ENCODE results near the gene PACSIN2. TPM values are rescaled to one million over a fixed set of nuclear protein-coding genes. Genes with fewer than 3 reads are reported as not detected.

The PACSIN2 gene
- total RNA-seq, 1 experiment from 2014 or later, result 35.9 TPM

GRCh38 chr22:42883970-42884369 is 131.0 kb downstream of the PACSIN2 start:
- DNase-seq (ENCODE audit: low spot score), result no peak

GRCh38 chr22:42883121-42883520 is 131.8 kb downstream of the PACSIN2 start:
- no peak for DNase-seq (ENCODE audit: low spot score)

DNA sequence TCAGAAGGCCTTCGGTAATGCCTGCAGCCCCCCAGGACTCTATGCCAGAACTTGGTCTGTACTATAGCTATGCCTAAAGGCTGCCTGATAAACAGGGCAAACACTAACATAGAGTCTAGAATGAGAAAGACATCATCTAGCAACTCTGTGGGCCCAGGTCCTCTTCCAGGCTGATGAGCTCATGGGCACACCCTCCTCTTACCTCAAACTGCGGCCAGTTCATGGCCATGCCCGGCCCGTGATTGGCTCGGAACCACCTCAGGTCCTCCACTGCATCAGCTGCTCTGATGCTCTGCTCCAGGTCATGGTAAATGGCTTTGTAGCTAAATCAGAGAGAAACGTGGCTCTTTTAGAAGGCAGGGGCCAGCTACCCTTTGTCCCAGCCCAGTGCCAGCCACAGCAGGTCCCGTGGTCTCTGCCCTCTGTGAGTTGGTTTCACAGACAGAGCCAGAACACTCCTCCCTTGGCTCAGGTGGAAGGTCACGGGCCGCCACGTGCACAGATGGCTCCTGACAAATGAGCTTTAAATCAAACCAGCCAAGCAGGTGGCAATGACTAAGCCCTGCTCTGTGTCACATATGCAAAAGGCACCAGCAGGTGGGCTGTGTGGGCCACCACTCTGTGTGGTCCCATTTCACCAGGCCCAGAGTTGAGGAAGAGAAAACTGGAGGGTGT is 132.8 kb downstream of the PACSIN2 start:
- DNase-seq (ENCODE audit: low spot score), result peak; percentile 25

DNA sequence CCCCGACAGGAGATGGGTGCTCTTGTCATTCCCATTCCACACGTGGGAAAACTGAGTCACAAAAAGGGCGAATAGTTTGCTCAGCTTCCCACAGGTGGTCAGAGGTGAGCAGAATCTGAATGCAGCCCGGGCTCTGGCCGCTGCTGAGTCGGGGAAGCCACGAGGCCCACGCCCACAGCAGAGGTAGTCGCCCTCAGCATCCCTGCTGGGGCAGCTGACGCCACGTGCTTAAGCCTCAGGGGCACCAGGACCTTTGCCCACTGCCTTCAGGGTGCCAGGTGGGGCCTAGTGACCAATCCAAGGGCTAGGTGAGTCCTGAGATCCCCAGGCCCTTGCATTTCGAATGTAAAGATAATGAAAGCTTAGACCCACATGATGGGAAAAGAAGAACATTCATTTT is 133.7 kb downstream of the PACSIN2 start:
- no peak for DNase-seq (ENCODE audit: low spot score)

DNA sequence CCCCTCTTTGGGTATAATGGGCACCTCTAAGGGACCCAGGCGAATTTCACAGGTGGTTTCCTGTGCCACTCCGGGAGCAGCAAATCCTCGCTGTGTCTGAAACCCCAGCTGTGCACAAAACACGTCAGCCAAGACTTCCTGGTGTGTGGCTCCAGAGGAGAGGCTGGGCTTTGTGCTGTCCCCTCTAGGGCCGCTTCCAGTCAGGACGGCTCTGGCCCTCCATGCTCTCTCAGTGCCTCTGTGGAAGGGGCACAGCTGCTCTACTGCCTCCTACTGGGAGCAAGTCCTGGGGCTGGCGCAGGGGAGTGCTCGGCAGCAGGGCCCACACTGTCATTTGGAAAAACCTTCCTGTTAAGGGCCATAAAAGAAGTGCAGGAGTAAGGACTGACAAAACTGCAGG is 134.1 kb downstream of the PACSIN2 start:
- no peak for DNase-seq (ENCODE audit: low spot score)

DNA sequence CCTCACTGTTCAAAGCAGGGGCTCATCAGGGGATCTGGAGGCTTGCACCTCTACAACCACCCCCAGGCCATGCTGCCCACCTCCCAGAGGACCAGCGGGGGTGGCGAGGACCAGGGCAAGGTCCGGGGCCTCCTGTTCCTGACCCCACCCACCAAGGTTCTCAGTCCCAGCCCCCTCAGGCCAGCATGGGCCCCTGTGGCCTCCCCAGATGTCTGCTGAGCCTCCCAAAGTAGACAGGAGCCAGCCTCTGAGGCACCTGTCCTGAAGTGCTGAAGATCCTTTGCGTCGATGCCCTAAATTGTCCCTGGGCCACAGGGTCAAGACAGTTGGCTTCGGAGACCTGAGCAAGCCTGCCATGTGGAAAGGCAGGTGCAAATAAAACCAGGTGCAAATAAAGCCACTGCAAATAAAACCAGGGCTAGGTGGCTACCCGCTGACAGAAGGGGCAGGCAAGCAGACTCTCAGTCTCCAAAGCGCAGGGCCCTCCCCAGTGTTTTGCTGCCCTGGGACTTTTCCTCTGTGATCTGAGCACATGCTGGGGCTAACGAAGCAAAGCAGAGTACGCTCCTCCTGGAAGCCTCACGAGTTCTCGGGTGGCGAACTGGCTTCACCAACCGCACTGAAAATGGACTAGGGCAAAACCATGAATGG is 135.5 kb downstream of the PACSIN2 start:
- no peak for DNase-seq (ENCODE audit: low spot score)

GRCh38 chr22:42878561-42879305 is 136.2 kb downstream of the PACSIN2 start:
- no peak for DNase-seq (ENCODE audit: low spot score)

DNA sequence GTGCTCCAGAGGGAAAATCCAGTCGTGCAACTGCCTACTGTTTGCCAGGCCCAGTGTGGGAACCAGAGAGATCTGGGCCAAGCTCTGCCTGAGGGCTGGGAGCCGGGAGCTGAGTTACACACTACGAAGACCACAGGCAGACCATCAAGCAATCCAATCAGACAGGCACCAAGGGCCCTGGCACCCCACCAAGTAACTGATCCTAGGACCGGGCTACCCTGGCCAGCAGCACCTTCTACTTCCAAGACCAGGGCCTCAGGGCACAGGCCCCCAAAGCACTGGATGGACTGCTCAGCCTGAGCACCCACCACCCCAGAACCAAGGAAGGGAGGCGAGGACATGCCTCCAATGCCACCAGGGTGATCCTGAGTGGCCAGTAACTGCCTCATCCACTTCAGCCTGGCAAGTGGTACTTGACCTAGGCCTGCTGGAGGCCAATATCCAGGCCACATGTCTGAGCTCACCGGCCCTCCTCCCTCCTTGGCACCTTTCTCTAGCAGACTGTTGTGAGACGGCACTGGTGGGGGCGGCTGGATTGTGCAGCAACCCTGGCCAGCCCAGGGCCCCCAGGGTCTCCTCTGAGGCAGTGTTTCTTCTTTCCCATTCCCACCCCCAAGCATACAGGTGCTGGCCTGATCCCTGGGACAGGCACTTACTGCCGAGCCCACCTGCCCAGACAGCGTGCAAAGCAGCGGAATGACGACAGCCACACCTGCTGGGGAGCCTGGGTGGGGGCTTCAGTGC is 137.2 kb downstream of the PACSIN2 start:
- DNase-seq (ENCODE audit: low spot score), result no peak

- DNase-seq (ENCODE audit: low spot score), result no peak
Measured at GRCh38 chr22:42877158-42877557, 137.8 kb downstream of the PACSIN2 start.

DNA sequence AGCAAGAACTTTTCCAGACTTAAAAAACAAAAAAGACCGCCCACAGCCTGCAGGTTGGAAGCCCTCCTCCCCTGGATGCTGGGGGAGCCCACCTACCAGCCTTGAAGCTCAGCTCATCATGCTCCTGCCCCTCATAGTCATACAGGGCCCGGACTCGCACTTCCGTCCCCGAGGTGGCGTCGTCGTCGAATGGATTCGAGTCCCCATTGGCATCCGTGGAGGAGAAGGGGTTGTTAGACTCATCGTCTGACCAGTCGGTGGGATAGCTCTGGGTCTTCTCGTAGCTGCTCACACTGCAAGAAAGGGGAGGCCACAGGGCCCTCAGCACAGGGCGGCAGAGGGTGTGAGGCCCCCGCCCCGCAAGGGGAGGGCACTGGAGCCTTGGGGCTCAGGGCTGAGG is 138.9 kb downstream of the PACSIN2 start:
- no peak for DNase-seq (ENCODE audit: low spot score)

GRCh38 chr22:42874010-42874409 is 140.9 kb downstream of the PACSIN2 start:
- no peak for DNase-seq (ENCODE audit: low spot score)

DNA sequence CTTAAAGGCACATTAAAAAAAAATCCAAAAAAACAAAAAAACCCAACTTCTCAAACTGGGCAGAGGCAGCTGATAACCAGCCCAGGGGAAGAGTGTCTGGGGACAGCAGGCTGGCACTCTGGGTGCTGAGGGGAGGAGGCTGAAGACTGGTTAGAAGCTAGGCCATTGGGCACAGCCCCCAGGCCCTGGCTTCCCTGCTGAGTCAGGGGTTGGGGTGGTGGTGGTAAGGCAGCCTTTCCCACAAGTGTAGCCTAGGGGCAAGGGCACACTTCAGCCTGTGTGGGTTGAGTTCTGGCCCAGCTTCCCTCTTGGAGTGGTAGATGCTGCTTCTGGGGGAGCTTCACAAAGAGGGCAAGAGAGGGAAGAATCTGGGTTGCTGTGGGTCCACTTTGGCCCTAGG is 141.6 kb downstream of the PACSIN2 start:
- DNase-seq (ENCODE audit: low spot score), result no peak

DNA sequence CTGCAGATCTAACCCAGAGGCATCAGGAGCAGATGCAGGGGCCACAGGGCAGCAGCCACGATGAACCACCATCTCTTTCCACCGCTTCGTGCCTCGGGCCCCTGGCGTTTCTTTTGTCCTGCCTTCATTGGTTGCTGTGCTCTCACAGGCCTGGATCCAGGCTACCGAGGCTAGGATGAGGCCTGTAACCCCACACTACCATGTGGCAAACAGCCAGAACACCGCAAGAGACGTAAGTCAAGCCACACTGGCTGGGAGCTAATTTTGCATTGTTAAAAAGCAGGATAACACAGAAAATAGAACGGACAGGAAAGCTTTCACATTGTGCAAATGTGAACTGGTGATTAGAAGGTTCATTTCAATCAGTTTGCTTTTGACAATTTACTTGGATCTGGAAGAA is 142.1 kb downstream of the PACSIN2 start:
- no peak for DNase-seq (ENCODE audit: low spot score)

- DNase-seq (ENCODE audit: low spot score), result no peak
Measured at GRCh38 chr22:42871146-42872050, 143.6 kb downstream of the PACSIN2 start.

DNA sequence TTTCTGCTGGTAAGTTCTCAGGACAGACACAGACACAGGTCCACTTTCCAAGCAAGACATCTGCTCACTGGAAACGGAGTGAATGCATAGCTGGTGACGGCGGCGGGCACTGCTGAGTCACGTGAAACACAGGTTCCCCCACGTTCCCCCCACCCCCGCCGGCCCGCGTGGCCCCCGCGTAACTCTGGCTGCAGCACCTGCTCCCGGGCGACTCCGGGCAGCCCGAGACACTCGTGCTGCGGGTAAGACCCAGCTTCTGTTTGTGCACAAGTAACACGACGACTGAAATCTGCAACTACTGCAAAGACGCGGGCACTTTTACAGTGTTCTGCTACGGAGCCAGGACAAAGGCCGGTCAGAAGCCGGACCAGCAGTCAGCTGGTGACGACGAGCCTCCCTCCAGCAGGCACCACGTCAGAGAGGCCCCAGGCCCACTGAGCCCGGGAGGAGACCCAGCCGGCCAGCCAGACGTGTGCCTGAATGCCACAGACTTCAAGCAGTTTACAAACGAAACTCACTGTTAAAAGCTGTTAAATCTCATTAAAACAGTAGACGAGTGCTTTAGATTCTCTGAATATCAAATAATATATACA is 145.0 kb downstream of the PACSIN2 start:
- no peak for DNase-seq (ENCODE audit: low spot score)

DNA sequence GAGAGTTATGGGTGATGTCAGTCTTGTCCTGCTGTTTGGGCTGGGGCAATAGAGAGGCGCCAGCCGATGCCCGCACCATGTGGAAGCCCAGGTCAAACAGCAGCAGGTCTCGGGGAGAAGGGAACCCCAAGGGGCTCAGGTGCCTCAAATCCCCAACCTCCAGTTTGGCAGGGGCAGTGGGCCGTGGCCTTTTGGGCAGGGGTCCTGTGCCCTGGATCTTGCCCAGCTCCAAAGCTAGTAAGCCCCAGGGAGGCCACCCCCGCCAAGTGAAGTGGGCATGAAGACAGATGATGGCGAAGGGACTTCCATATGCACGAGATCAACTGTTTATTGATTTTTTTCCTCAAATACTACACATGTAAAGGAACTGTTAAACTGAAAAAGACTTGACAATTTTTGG is 145.5 kb downstream of the PACSIN2 start:
- DNase-seq (ENCODE audit: low spot score), result no peak

DNA sequence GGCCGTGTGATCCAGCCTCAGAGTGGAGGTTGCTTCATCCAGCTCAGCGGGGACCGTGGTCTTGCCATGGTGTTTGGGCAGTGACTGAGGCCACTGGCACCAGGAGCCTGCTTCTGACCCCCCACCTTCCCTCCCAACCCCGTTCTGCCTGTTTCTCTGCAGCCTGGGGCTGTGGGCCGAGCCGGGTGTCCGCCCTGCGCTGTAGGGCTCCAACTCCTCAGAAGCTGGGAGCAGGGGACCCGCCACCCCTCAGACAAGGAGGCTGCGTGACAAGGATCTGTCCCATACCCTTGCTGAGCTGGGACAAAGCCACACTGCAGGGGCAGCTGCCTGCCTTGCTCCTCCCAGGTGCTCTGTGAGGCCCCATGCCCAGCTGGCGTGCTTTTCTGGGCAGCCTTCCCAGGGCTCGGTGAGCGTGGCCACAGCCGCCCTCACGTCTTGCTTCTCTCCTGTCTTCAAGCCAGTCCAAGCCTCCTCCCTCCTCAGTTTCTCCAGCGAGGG is 146.1 kb downstream of the PACSIN2 start:
- DNase-seq (ENCODE audit: low spot score), result no peak

- DNase-seq (ENCODE audit: low spot score), result no peak
Measured at GRCh38 chr22:42866100-42866499, 148.8 kb downstream of the PACSIN2 start.

DNA sequence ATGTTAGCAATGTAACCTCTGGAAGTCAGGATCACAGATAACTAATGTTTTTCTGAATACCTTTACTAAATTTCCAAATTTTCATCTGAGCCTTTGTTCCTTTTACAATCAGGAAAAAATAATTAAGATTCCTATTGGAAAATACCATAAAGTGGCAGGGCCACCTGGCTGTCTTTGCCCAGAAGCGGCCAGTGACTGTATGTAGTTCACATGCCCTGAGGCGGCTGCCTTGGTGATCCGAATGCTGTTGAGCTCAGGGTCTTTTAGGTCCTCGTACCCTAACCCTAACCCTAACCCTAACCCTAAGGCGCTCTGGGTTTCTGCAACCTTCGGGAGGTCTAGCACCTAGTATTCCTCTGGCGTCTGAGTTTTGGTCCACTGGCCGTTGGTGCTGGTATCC is 149.4 kb downstream of the PACSIN2 start:
- no peak for DNase-seq (ENCODE audit: low spot score)

- peak; percentile 87 for DNase-seq (ENCODE audit: low spot score)
Measured at GRCh38 chr22:42863349-42863961, 151.5 kb downstream of the PACSIN2 start.
